Measurements from ENCODE around the gene CHCHD4. TPM values are rescaled to one million over a fixed set of nuclear protein-coding genes. Genes with fewer than 3 reads are reported as not detected.

The CHCHD4 gene
- total and polyA plus RNA-seq, 2 of the 13 experiments (the other 11 are each of a cell fraction or from before 2014, with no cell fraction given) = 15.8 to 24.1 TPM

GRCh38 chr3:14124223-14124614, 451 bp downstream of the CHCHD4 start:
- DNase-seq (ENCODE audit: low spot score) = peak; percentile 60
- peak overlapping the region; percentile 90 for H3K9ac ChIP-seq (ENCODE audit: insufficient read depth, low read depth, low read length)
- CTCF ChIA-PET (ENCODE audit: low intra/inter-chr PET ratio, low total read pairs) = interaction anchor here (1.6 kb wide), 1 partner anchor 227 kb away, joined by 5 read pairs; no protein-coding TSS in a partner anchor
- H3K9me3 ChIP-seq (ENCODE audit: low read length) = no peaks in the 10 kb centered on the region
- peak overlapping the region; percentile 52 to 95 (median 80) for H3K4me3 ChIP-seq (replicated peaks in 1 of 3; ENCODE audit: insufficient read depth in 1 of 3, low read depth in 2 of 3, low read length in 3 of 3)
- peaks cover 1 to 22% of the 10 kb centered on the region in 2 experiments; a peak in 3 of 5 replicates for H3K36me3 ChIP-seq (replicated peaks in 1 of 2; ENCODE audit: control insufficient read depth in 1 of 2, insufficient read depth in 2 of 2, low read length in 2 of 2)
- in situ Hi-C loops (cut with HindIII; ENCODE audit: extremely low pct_ligation_motif_present, low pct_unique_long_range_greater_than_20kb) = no loop called here
- BruUV-seq (replicated peaks) = no TSS peak
- H4K20me1 ChIP-seq (ENCODE audit: insufficient read depth, low read length) = peaks cover 16% of the 10 kb centered on the region
- H3K4me1 ChIP-seq (ENCODE audit: insufficient read depth, low read length) = peaks cover 58% of the 10 kb centered on the region
- POLR2A ChIA-PET = interaction anchor here (0.8 to 5.0 kb wide), 11 partner anchors 10 to 644 kb away, joined by 3 to 75 read pairs (median 8); partner anchors contain the start of genes HDAC11, LSM3 and XPC
- peak; percentile 61 for ATAC-seq
- peak overlapping the region; percentile 91 for H3K4me2 ChIP-seq (ENCODE audit: low read depth, low read length)
- no CpG with 5 or more reads among the region's 37 CpGs for WGBS (ENCODE audit: low lambda C conversion rate)
- H2AFZ ChIP-seq (ENCODE audit: low read length) = no peak overlapping the region
- H3K79me2 ChIP-seq (ENCODE audit: insufficient read depth, low read length) = peaks cover 60% of the 10 kb centered on the region
- peak; percentile 54 for FAIRE-seq
- intact Hi-C loops (cut with micrococcal nuclease; ENCODE audit: unreplicated experiment) = no loop called here
- H3K27me3 ChIP-seq (ENCODE audit: control insufficient read depth in 1 of 2, insufficient read depth in 2 of 2, low read length in 2 of 2) = no peaks in the 10 kb centered on the region; a peak in 1 of 5 replicates
- H3K27ac ChIP-seq (ENCODE audit: extremely low read length, insufficient read depth, low read length) = peak overlapping the region; percentile 95
- TF ChIP-seq ZSCAN9 (CRISPR knock-in tag; IDR thresholded peaks at IDR 0.05; ENCODE audit: borderline replicate concordance) = peak; percentile 34; the same call in 1 of the 2 replicates
- no peak for TF ChIP-seq ZFAT (CRISPR knock-in tag; conservative IDR thresholded peaks at IDR 0.05)
- peak; percentile 62; the same call in 1 of the 2 replicates for TF ChIP-seq ARID4A (CRISPR knock-in tag; IDR thresholded peaks at IDR 0.05; ENCODE audit: borderline replicate concordance)
- TF ChIP-seq SAFB2 (CRISPR knock-in tag; IDR thresholded peaks at IDR 0.05; ENCODE audit: borderline replicate concordance, low read depth) = peak; percentile 62; the same call in 1 of the 2 replicates
- peak; percentile 27 for TF ChIP-seq SPEN (CRISPR knock-in tag; IDR thresholded peaks at IDR 0.05; ENCODE audit: low read depth)
- TF ChIP-seq ZNF839 (CRISPR knock-in tag; IDR thresholded peaks at IDR 0.05; ENCODE audit: borderline replicate concordance) = no peak
- TF ChIP-seq ZNF292 (CRISPR knock-in tag; IDR thresholded peaks at IDR 0.05; ENCODE audit: borderline replicate concordance, low read depth) = peak; percentile 35; the same call in 1 of the 2 replicates
- TF ChIP-seq ZMYM2 (CRISPR knock-in tag; IDR thresholded peaks at IDR 0.05) = no peak
- TF ChIP-seq ZNF605 (CRISPR knock-in tag; IDR thresholded peaks at IDR 0.05) = no peak
- TF ChIP-seq PHF8 (CRISPR knock-in tag; IDR thresholded peaks at IDR 0.05) = 0 out of 2 replicates have a peak, but pooled peaks have one; percentile 42
- peak; percentile 69 for TF ChIP-seq ZMYM4 (CRISPR knock-in tag; IDR thresholded peaks at IDR 0.05)
- peak; percentile 56 to 57; a peak in 2 of 4 replicates for TF ChIP-seq POLR2A (IDR thresholded peaks at IDR 0.05; ENCODE audit: insufficient read depth in 1 of 2, low read depth in 2 of 2, low read length in 2 of 2)
- TF ChIP-seq GATAD2A (CRISPR knock-in tag; IDR thresholded peaks at IDR 0.05) = 0 out of 2 replicates have a peak, but pooled peaks have one; percentile 14
- TF ChIP-seq ZMAT3 (CRISPR knock-in tag; conservative IDR thresholded peaks at IDR 0.05) = no peak
- no peak for TF ChIP-seq STAT5B (CRISPR knock-in tag; IDR thresholded peaks at IDR 0.05)
- no peak for TF ChIP-seq ARNT (IDR thresholded peaks at IDR 0.05)
- TF ChIP-seq AGO2 (optimal IDR thresholded peaks at IDR 0.05; ENCODE audit: low read depth, low read length) = peak; percentile 75
- 0 out of 2 replicates have a peak, but pooled peaks have one; percentile 15 for TF ChIP-seq ZSCAN25 (CRISPR knock-in tag; IDR thresholded peaks at IDR 0.05)
- TF ChIP-seq KMT2B (CRISPR knock-in tag; IDR thresholded peaks at IDR 0.05) = peak; percentile 61
- 0 out of 2 replicates have a peak, but pooled peaks have one; percentile 41 for TF ChIP-seq MIXL1 (CRISPR knock-in tag; IDR thresholded peaks at IDR 0.05)
- TF ChIP-seq SIN3A (IDR thresholded peaks at IDR 0.05; ENCODE audit: borderline replicate concordance, low read depth, low read length) = peak; percentile 83
